DMS 273 treated with DMSO at 0.1 percent for 48 hours (cell line): ENCODE data around the gene SRPX.

Experiments
- DNase-seq: peaks from one replicate; lab custom pipeline; 2025; lab: John Stamatoyannopoulos, UW

SRPX gene

GRCh38 chrX:38129366-38129765, 91.3 kb downstream of the SRPX start:
- DNase-seq, result no peak

GRCh38 chrX:38127961-38128360, 92.7 kb downstream of the SRPX start:
- no peak for DNase-seq

GRCh38 chrX:38126179-38126578, 94.5 kb downstream of the SRPX start:
- DNase-seq, result no peak

GRCh38 chrX:38124000-38124399, 96.7 kb downstream of the SRPX start:
- DNase-seq, result no peak

GRCh38 chrX:38117485-38117884, 103.2 kb downstream of the SRPX start:
- DNase-seq, result peak; percentile 88

- DNase-seq, result no peak
Measured at GRCh38 chrX:38116706-38117105, 104.0 kb downstream of the SRPX start.

GRCh38 chrX:38112566-38112965, 108.1 kb downstream of the SRPX start:
- no peak for DNase-seq

GRCh38 chrX:38111196-38111595, 109.5 kb downstream of the SRPX start:
- DNase-seq, result no peak

GRCh38 chrX:38110231-38110630, 110.4 kb downstream of the SRPX start:
- DNase-seq, result no peak

GRCh38 chrX:38109042-38109898, 111.4 kb downstream of the SRPX start:
- peak; percentile 55 for DNase-seq

GRCh38 chrX:38108364-38108763, 112.3 kb downstream of the SRPX start:
- no peak for DNase-seq

- no peak for DNase-seq
Measured at GRCh38 chrX:38106991-38107655, 113.5 kb downstream of the SRPX start.

- no peak for DNase-seq
Measured at GRCh38 chrX:38105216-38105725, 115.4 kb downstream of the SRPX start.

GRCh38 chrX:38103857-38104812, 116.5 kb downstream of the SRPX start:
- no peak for DNase-seq

GRCh38 chrX:38102875-38103274, 117.8 kb downstream of the SRPX start:
- DNase-seq, result no peak

GRCh38 chrX:38102240-38102639, 118.4 kb downstream of the SRPX start:
- DNase-seq, result no peak

GRCh38 chrX:38099688-38100087, 121.0 kb downstream of the SRPX start:
- no peak for DNase-seq
